A549 (cell line): ENCODE data around the gene UVRAG. TPM values are rescaled to one million over a fixed set of nuclear protein-coding genes. Genes with fewer than 3 reads are reported as not detected.

Experiments
- ATAC-seq, 2 experiments: fragments of 200-7000 bp in 1 of 2; fragments of >200 bp in 1 of 2; cut with Nextera tagmentation in 1 of 2; cut with Tn5 transposase in 1 of 2; 3 replicates each; pipeline versions ENCODE4 v1.8.0 to v1.9.1; 2018 to 2020; ENCODE audit warnings: mild to moderate bottlenecking in 1 of 2, moderate library complexity in 1 of 2
- CTCF ChIA-PET: fragments of 300-600 bp; sonication (Branson Sonifier 250); formaldehyde crosslinking; extraction: SDS; loops from one replicate; lab custom pipeline; 2021; ENCODE audit warnings: antibody characterized with exemption, inconsistent platforms; lab: Yijun Ruan, JAX
- POLR2A ChIA-PET: fragments of 350-600 bp; formaldehyde crosslinking; extraction: SDS; loops from one replicate; lab custom pipeline; 2021; ENCODE audit warnings: antibody characterized with exemption, inconsistent platforms; lab: Yijun Ruan, JAX
- DNase-seq, 2 experiments: peaks; one replicate each; pipeline versions ENCODE4 v3.0.0 to v3.0.0-alpha.2; 2011 to 2016; ENCODE audit warnings: low read depth in 1 of 2, low spot score in 1 of 2
- FAIRE-seq: peaks from 2 replicates; lab custom pipeline; 2011; peaks lifted over from hg19 to GRCh38; lab: Jason Lieb, UNC
- H3K27ac ChIP-seq, 2 experiments: fragments of >200 bp; sonication (Bioruptor Twin); formaldehyde crosslinking; 3 replicates each; pipeline ENCODE4 v1.5.1; 2016 to 2017
- H3K4me1 ChIP-seq: fragments of >200 bp; sonication (Bioruptor Twin); formaldehyde crosslinking; 3 replicates; pipeline ENCODE4 v1.6.1; 2016
- H3K4me2 ChIP-seq: fragments of >200 bp; sonication (Bioruptor Twin); formaldehyde crosslinking; 3 replicates; pipeline ENCODE4 v1.6.1; 2016
- H3K4me3 ChIP-seq: fragments of >200 bp; sonication (Bioruptor Twin); formaldehyde crosslinking; 3 replicates; pipeline ENCODE4 v1.5.1; 2016
- H3K9me3 ChIP-seq: fragments of >200 bp; sonication (Bioruptor Twin); formaldehyde crosslinking; 3 replicates; pipeline ENCODE4 v1.6.1; 2016
- ATOH8 ChIP-seq: fragments of 250-450 bp; sonication (Bioruptor Pico); IDR thresholded peaks from 2 replicates; pipeline ENCODE4 v1.5.0; 2020; ENCODE audit warnings: low read depth, mild to moderate bottlenecking, moderate library complexity
- CEBPB ChIP-seq, 2 experiments: fragments of >200 bp in 1 of 2; sonication (Bioruptor Twin) in 1 of 2; formaldehyde crosslinking in 1 of 2; IDR thresholded peaks; 2 replicates each; pipeline ENCODE4 v1.6.1; 2012 to 2016
- EHF ChIP-seq: fragments of 250-450 bp; sonication (Bioruptor Pico); IDR thresholded peaks from 2 replicates; pipeline ENCODE4 v1.5.0; 2020; ENCODE audit warnings: mild to moderate bottlenecking
- EHMT2 ChIP-seq: fragments of 200-600 bp; sonication (generic); IDR thresholded peaks from 2 replicates; pipeline ENCODE4 v1.6.1; 2016; ENCODE audit warnings: antibody characterized with exemption, low read depth, mild to moderate bottlenecking, moderate library complexity
- EP300 ChIP-seq, 2 experiments: fragments of >200 bp; sonication (Bioruptor Twin); formaldehyde crosslinking; IDR thresholded peaks; 2 replicates in 1 of 2; 3 replicates in 1 of 2; pipeline ENCODE4 v1.6.1; 2016 to 2017
- ESRRA ChIP-seq: fragments of 150-350 bp; IDR thresholded peaks from 2 replicates; pipeline ENCODE4 v1.6.1; 2014; ENCODE audit warnings: mild to moderate bottlenecking, low read length, borderline replicate concordance
- FOSL2 ChIP-seq, 2 experiments: fragments of 450-650 bp in 1 of 2; fragments of >200 bp in 1 of 2; sonication (Bioruptor Twin) in 1 of 2; formaldehyde crosslinking; IDR thresholded peaks; 2 replicates each; pipeline versions ENCODE4 v1.5.0 to v1.6.1; 2016 to 2020; ENCODE audit warnings: mild to moderate bottlenecking in 1 of 2, moderate library complexity in 1 of 2
- HES2 ChIP-seq: fragments of >200 bp; sonication (Bioruptor Twin); formaldehyde crosslinking; IDR thresholded peaks from 2 replicates; pipeline ENCODE4 v1.6.1; 2016
- HEYL ChIP-seq: fragments of 250-450 bp; sonication (Bioruptor Pico); IDR thresholded peaks from 2 replicates; pipeline ENCODE4 v1.8.0; 2021; ENCODE audit warnings: mild to moderate bottlenecking, moderate library complexity
- HOXA7 ChIP-seq: fragments of 250-450 bp; sonication (Bioruptor Pico); IDR thresholded peaks from 2 replicates; pipeline ENCODE4 v1.5.0; 2020; ENCODE audit warnings: mild to moderate bottlenecking, moderate library complexity
- HOXB5 ChIP-seq: fragments of 250-450 bp; sonication (Bioruptor Pico); IDR thresholded peaks from 2 replicates; pipeline ENCODE4 v1.5.0; 2020; ENCODE audit warnings: mild to moderate bottlenecking, moderate library complexity
- JUNB ChIP-seq: fragments of >200 bp; sonication (Bioruptor Twin); formaldehyde crosslinking; IDR thresholded peaks from 2 replicates; pipeline ENCODE4 v1.6.1; 2016
- KDM1A ChIP-seq: fragments of 200-600 bp; sonication (generic); IDR thresholded peaks from 2 replicates; pipeline ENCODE4 v1.6.1; 2016; ENCODE audit warnings: low read depth, mild to moderate bottlenecking
- MAZ ChIP-seq: fragments of 150-350 bp; IDR thresholded peaks from 2 replicates; pipeline ENCODE4 v1.6.1; 2014; ENCODE audit warnings: antibody characterized with exemption, low read depth, low read length, borderline replicate concordance
- PHF8 ChIP-seq: fragments of 200-600 bp; sonication (generic); IDR thresholded peaks from 2 replicates; pipeline ENCODE4 v1.6.1; 2016; ENCODE audit warnings: low read depth, mild to moderate bottlenecking, antibody characterized with exemption, moderate library complexity, borderline replicate concordance
- POLR2AphosphoS2 ChIP-seq: conservative IDR thresholded peaks from 2 replicates; pipeline ENCODE4 v1.6.1; 2012; ENCODE audit warnings: low read length, improper control_type of control experiment, inconsistent platforms
- SMC3 ChIP-seq: fragments of >200 bp; sonication (Bioruptor Twin); formaldehyde crosslinking; IDR thresholded peaks from 3 replicates; pipeline ENCODE4 v1.6.1; 2018; ENCODE audit warnings: inconsistent platforms
- SREBF2 ChIP-seq: fragments of 450-650 bp; IDR thresholded peaks from 2 replicates; pipeline ENCODE4 v1.6.1; 2014; ENCODE audit warnings: mild to moderate bottlenecking, moderate library complexity
- TFCP2L1 ChIP-seq: fragments of 250-450 bp; sonication (Bioruptor Pico); IDR thresholded peaks from 2 replicates; pipeline ENCODE4 v1.5.0; 2021; ENCODE audit warnings: mild to moderate bottlenecking
- ZFP36 ChIP-seq: fragments of 450-650 bp; IDR thresholded peaks from 2 replicates; pipeline ENCODE4 v1.6.1; 2014; ENCODE audit warnings: borderline replicate concordance; ENCODE audit not compliant: partially characterized antibody
- WGBS: methylation state at CpG from one replicate; pipeline ENCODE4 v1.1.6; 2017; ENCODE audit errors: missing lambda C conversion rate; 5-methylcytosine and 5-hydroxymethylcytosine counted together
- polyA plus RNA-seq, 4 experiments: library from polyadenylated mRNA; depleted of rRNA in 3 of 4; stranded (reverse); fragments of >200 nt; fragmentation: RNase III in 1 of 4; extraction: RNeasy Plus Mini Kit Qiagen cat#74134 plus additional on column Dnase treatment in 1 of 4; gene quantifications; 2 replicates in 3 of 4; 3 replicates in 1 of 4; pipeline ENCODE4 v1.2.3, GENCODE V29; 2011 to 2017

Gene UVRAG
- polyA plus RNA-seq, 2 of the 4 experiments (the other 2 are of a cell fraction), result 6.1 to 14.1 TPM

DNA sequence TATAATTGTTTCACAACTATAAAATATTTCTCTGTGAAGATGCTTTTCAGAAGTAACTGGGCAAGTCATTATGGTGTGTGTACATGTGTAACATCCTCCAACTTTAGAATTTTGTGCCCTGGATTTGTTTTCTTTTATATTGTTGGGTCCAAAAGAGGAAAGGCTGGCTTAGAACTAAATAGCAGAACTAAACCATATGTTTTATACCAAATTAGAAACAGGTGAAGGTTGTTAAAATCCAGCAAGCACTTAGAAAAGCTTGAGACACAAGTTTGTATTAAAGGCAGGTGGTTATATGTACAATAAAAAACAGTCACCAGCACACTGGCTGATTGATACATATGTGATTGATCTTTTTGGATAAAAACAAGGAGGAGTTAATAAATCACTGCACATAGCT is 232.8 kb downstream of the UVRAG start:
- POLR2A ChIA-PET, result no interaction called here
- FAIRE-seq (no peak), DNase-seq (no peak), ATAC-seq (no peak)
- Histone ChIP-seq H3K4me1 (0 out of 3 replicates have a peak, but pooled peaks cover 4% of the 10 kb centered on the region), H3K4me3 (no peak overlapping the region), H3K9me3 (peaks cover 9% of the 10 kb centered on the region; the same call in 1 of the 3 replicates), H3K27ac (no peak overlapping the region), H3K4me2 (no peak overlapping the region)
- CTCF ChIA-PET, result interaction anchor here (1.3 to 1.5 kb wide), 2 partner anchors 10 to 104 kb away, joined by 3 to 6 read pairs; no protein-coding TSS in a partner anchor
- TF ChIP-seq MAZ (no peak), POLR2AphosphoS2 (no peak), KDM1A (no peak), HES2 (no peak), FOSL2 (IDR thresholded peaks at IDR 0.05) (no peak), FOSL2 (CRISPR knock-in tag; IDR thresholded peaks at IDR 0.05) (no peak), HOXB5 (no peak)

DNA sequence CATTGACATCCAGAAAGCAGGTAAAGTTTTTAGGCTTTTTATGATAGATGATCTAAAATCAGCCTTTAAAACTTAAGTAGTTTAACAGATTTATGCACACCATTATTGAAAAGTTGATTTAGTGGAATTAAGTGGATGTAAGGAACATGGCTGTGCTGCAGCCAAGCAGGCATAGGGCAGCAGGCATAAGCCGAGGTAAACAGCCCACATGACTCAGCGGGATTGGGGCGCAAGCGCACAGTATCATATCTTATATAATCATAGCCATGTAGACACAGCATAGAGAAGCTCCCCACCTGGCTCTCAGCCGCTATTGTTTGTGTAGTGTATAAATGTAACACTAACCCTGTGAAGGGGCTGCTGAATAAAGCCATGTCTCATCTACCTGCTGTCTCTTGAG is 233.8 kb downstream of the UVRAG start:
- Histone ChIP-seq H3K27ac (no peak overlapping the region), H3K9me3 (peaks cover 9% of the 10 kb centered on the region; the same call in 1 of the 3 replicates)
- CTCF ChIA-PET, result interaction anchor here (1.3 kb wide), 1 partner anchor 11 kb away, joined by 3 read pairs; no protein-coding TSS in a partner anchor
- POLR2A ChIA-PET, result no interaction called here
- DNase-seq (peak in 1 of 2 experiments; percentile 63), FAIRE-seq (no peak)
- TF ChIP-seq HES2 (no peak), SREBF2 (no peak), ZFP36 (no peak), CEBPB (IDR thresholded peaks at IDR 0.05) (no peak), HOXA7 (CRISPR knock-in tag) (no peak), MAZ (no peak), HOXB5 (no peak), EP300 (IDR thresholded peaks at IDR 0.05) (no peak), JUNB (no peak), EHF (CRISPR knock-in tag) (no peak), ATOH8 (no peak), HEYL (CRISPR knock-in tag) (no peak), ESRRA (no peak), TFCP2L1 (CRISPR knock-in tag) (no peak), PHF8 (no peak), EHMT2 (no peak)
- TF ChIP-seq, all 56 proteins: peak for 0
- no peak overlapping the region for H3K4me3 ChIP-seq
- 96% methylated on average over 5 of the region's 5 CpGs for WGBS
- H3K4me2 ChIP-seq, result no peak overlapping the region
- no peak for ATAC-seq
- 0 out of 3 replicates have a peak, but pooled peaks cover 4% of the 10 kb centered on the region for H3K4me1 ChIP-seq

DNA sequence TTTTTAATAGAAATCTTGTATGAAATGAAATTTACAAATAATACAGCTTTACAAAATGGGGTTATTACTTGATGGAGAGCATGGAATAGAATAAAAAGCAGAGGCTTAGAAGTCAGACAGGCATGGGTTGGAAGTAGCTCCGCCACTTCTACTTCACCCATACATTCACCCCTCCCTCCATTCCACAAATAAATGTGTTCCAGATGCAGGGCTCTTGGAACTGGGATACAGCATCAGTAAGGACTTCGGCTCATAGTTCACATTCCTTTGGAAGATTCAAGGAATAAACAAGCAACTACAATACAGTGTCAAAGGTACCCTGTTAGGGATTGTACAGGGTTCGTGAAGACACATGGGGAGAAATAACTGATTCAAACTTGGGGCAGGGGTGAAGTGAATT is 234.5 kb downstream of the UVRAG start:
- Histone ChIP-seq H3K4me2 (no peak overlapping the region), H3K27ac (no peak overlapping the region), H3K9me3 (peaks cover 9% of the 10 kb centered on the region; the same call in 1 of the 3 replicates), H3K4me1 (0 out of 3 replicates have a peak, but pooled peaks cover 4% of the 10 kb centered on the region), H3K4me3 (no peak overlapping the region)
- ATAC-seq (no peak), DNase-seq (no peak), FAIRE-seq (no peak)
- ChIA-PET CTCF (no interaction called here), POLR2A (no interaction called here)
- no peak for TF ChIP-seq FOSL2 (IDR thresholded peaks at IDR 0.05)
- no peak for TF ChIP-seq FOSL2 (CRISPR knock-in tag; IDR thresholded peaks at IDR 0.05)
- no peak for TF ChIP-seq SMC3
- TF ChIP-seq CEBPB (IDR thresholded peaks at IDR 0.05), result no peak
- 91% methylated on average over 3 of the region's 3 CpGs for WGBS
